Keratinocyte (primary cell): Measurements from ENCODE around the gene RPL31. TPM values are rescaled to one million over a fixed set of nuclear protein-coding genes. Genes with fewer than 3 reads are reported as not detected.

Experiments used
- DNase-seq: peaks from one replicate; pipeline ENCODE4 v3.0.0-alpha.2; 2011; ENCODE audit warnings: low read depth, missing footprints, low spot score
- FAIRE-seq: peaks from 2 replicates; lab custom pipeline; 2011; peaks lifted over from hg19 to GRCh38; lab: Jason Lieb, UNC
- H2AFZ ChIP-seq: 2 replicates; pipeline ENCODE4 v1.6.0; 2012; ENCODE audit warnings: low read length, control low read depth, inconsistent platforms; ENCODE audit not compliant: control insufficient read depth
- H3K27ac ChIP-seq: 2 replicates; pipeline ENCODE4 v1.5.1; 2011; ENCODE audit warnings: low read length; ENCODE audit not compliant: control insufficient read depth, insufficient read depth
- H3K27me3 ChIP-seq: 3 replicates; pipeline ENCODE4 v1.6.0; 2011; ENCODE audit warnings: low read length; ENCODE audit not compliant: control insufficient read depth, insufficient read depth; ENCODE audit errors: extremely low read depth
- H3K36me3 ChIP-seq, 2 experiments: 2 replicates in 1 of 2; 3 replicates in 1 of 2; pipeline ENCODE4 v1.5.1; 2011; ENCODE audit warnings: low read length in 2 of 2, mild to moderate bottlenecking in 1 of 2; ENCODE audit not compliant: control insufficient read depth in 2 of 2, insufficient read depth in 2 of 2; ENCODE audit errors: extremely low read depth in 1 of 2
- H3K4me1 ChIP-seq: 3 replicates; pipeline ENCODE4 v1.5.1; 2011; ENCODE audit warnings: low read length; ENCODE audit not compliant: control insufficient read depth, insufficient read depth; ENCODE audit errors: extremely low read depth
- H3K4me2 ChIP-seq: 3 replicates; pipeline ENCODE4 v1.6.0; 2011; ENCODE audit warnings: low read depth, low read length; ENCODE audit not compliant: control insufficient read depth, insufficient read depth; ENCODE audit errors: extremely low read depth
- H3K4me3 ChIP-seq, 3 experiments: fragments of 200-600 bp in 1 of 3; sonication (generic) in 1 of 3; 2 replicates in 2 of 3; 3 replicates in 1 of 3; pipeline ENCODE4 v1.5.1; 2011 to 2016; ENCODE audit warnings: low read length in 3 of 3, mild to moderate bottlenecking in 3 of 3, control low read depth in 2 of 3, inconsistent platforms in 1 of 3, low read depth in 1 of 3, mixed read lengths in 1 of 3, mixed run types in 1 of 3, moderate library complexity in 1 of 3; ENCODE audit not compliant: control insufficient read depth in 2 of 3, insufficient read depth in 2 of 3; ENCODE audit errors: extremely low read depth in 1 of 3
- H3K79me2 ChIP-seq: 2 replicates; pipeline ENCODE4 v1.6.0; 2012; ENCODE audit warnings: low read length; ENCODE audit not compliant: control insufficient read depth, insufficient read depth
- H3K9ac ChIP-seq: 3 replicates; pipeline ENCODE4 v1.6.0; 2011; ENCODE audit warnings: low read length; ENCODE audit not compliant: control insufficient read depth, insufficient read depth; ENCODE audit errors: extremely low read depth
- H3K9me1 ChIP-seq: 3 replicates; pipeline ENCODE4 v1.6.0; 2011; ENCODE audit warnings: low read length; ENCODE audit not compliant: control insufficient read depth, insufficient read depth; ENCODE audit errors: extremely low read depth
- H3K9me3 ChIP-seq: 2 replicates; pipeline ENCODE4 v1.5.1; 2012; ENCODE audit warnings: low read depth, low read length; ENCODE audit not compliant: control insufficient read depth
- H4K20me1 ChIP-seq: 3 replicates; pipeline ENCODE4 v1.6.0; 2011; ENCODE audit warnings: low read length; ENCODE audit not compliant: control insufficient read depth, insufficient read depth; ENCODE audit errors: extremely low read depth
- EZH2 ChIP-seq: IDR thresholded peaks from one replicate; pipeline ENCODE4 v1.6.1; 2012; ENCODE audit warnings: inconsistent platforms, mild to moderate bottlenecking, low read length, moderate library complexity
- dilution Hi-C: fragments of 300-500 bp; cut with MboI; formaldehyde crosslinking; loops from one replicate; pipeline ENCODE4 v1.7.0; 2020; ENCODE audit warnings: low sequenced_read_pairs; ENCODE audit not compliant: extremely low pct_ligation_motif_present
- polyA plus RNA-seq, 5 experiments: library from polyadenylated mRNA; depleted of rRNA in 3 of 5; stranded (reverse) in 3 of 5; stranded (forward) in 1 of 5; unstranded in 1 of 5; fragments of >200 nt; gene quantifications; 1 replicate in 1 of 5; 2 replicates in 3 of 5; 3 replicates in 1 of 5; pipeline versions ENCODE4 v1.2.1 to v1.2.3, GENCODE V29; 2011 to 2012; ENCODE audit warnings: missing spikeins in 2 of 5, low read depth in 1 of 5, low replicate concordance in 1 of 5
- TF ChIP-seq, protein P1 (sequence below), 3 experiments: IDR thresholded peaks in 1 of 3; conservative IDR thresholded peaks in 1 of 3; optimal IDR thresholded peaks in 1 of 3; 2 replicates in 2 of 3; 3 replicates in 1 of 3; pipeline versions ENCODE3 to v1.5.1; 2011; ENCODE audit warnings: low read length in 3 of 3, mild to moderate bottlenecking in 3 of 3, moderate library complexity in 2 of 3, control low read depth in 1 of 3, inconsistent platforms in 1 of 3; ENCODE audit not compliant: insufficient read depth in 2 of 3; ENCODE audit errors: extremely low read depth in 1 of 3

Gene RPL31
- polyA plus RNA-seq, 1 donor (not counting 4 experiments of a cell fraction or from before 2014, with no cell fraction given), result 2,795 TPM

DNA sequence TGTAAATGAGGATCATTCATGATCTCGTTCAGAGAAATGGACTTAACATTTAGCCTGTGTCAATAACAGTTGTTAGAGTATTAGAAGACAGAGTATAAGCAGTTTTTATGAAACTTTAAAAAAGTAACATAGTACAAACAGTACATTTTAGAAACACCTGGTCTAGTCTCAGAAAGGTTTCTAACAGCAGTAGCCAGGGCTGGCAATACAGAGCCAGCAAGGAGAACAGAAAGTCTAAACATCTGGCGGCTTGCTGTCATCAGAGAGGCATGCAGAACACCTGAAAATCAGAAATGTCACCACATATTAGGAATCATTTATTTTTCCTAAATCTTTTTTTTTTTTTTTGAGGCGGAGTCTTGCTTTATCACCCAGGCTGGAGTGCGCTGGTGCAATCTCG is 50.1 kb downstream of the RPL31 start:
- Histone ChIP-seq H3K4me3 (no peak overlapping the region), H3K36me3 (peaks cover 3 to 5% of the 10 kb centered on the region in 2 experiments), H3K9ac (no peak overlapping the region), H3K27me3 (no peaks in the 10 kb centered on the region), H3K27ac (no peak overlapping the region), H2AFZ (no peak overlapping the region), H3K79me2 (no peaks in the 10 kb centered on the region), H3K9me1 (no peaks in the 10 kb centered on the region), H3K4me2 (no peak overlapping the region), H3K9me3 (no peaks in the 10 kb centered on the region), H3K4me1 (peaks cover 14% of the 10 kb centered on the region), H4K20me1 (no peaks in the 10 kb centered on the region)
- TF ChIP-seq EZH2, result no peak
- TF ChIP-seq, protein P1, sequence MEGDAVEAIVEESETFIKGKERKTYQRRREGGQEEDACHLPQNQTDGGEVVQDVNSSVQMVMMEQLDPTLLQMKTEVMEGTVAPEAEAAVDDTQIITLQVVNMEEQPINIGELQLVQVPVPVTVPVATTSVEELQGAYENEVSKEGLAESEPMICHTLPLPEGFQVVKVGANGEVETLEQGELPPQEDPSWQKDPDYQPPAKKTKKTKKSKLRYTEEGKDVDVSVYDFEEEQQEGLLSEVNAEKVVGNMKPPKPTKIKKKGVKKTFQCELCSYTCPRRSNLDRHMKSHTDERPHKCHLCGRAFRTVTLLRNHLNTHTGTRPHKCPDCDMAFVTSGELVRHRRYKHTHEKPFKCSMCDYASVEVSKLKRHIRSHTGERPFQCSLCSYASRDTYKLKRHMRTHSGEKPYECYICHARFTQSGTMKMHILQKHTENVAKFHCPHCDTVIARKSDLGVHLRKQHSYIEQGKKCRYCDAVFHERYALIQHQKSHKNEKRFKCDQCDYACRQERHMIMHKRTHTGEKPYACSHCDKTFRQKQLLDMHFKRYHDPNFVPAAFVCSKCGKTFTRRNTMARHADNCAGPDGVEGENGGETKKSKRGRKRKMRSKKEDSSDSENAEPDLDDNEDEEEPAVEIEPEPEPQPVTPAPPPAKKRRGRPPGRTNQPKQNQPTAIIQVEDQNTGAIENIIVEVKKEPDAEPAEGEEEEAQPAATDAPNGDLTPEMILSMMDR (optimal IDR thresholded peaks at IDR 0.05 in 1 of 3, IDR thresholded peaks at IDR 0.05 in 1 of 3, conservative IDR thresholded peaks at IDR 0.05 in 1 of 3; ENCODE audit: extremely low read depth in 1 of 3, insufficient read depth in 2 of 3, low read length in 3 of 3), result no peak
- no peak for FAIRE-seq
- dilution Hi-C loops, result no loop called here
- DNase-seq, result no peak

DNA sequence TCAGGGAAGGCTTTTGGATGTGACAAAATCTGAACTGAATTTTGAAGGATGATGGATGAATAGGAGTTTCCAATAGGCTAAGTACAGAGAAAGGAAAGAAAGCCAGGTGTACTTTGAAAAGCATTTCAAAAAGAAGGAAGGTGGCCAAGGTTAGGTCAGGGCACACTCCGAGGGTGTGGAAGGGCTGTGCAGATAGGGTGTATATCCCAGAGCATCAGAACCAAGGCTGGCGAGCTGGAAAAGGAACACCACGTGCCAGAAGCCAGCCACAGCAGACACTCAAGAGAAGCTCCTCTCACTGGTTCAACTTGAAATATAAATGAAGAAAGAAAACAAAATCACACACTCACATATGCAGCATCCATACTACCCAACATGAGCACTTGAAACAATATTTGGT is 51.0 kb downstream of the RPL31 start:
- FAIRE-seq, result no peak
- Histone ChIP-seq H3K9me3 (no peaks in the 10 kb centered on the region), H3K36me3 (peaks cover 3 to 6% of the 10 kb centered on the region in 2 experiments), H3K4me1 (peaks cover 4% of the 10 kb centered on the region), H3K9me1 (no peaks in the 10 kb centered on the region), H3K4me2 (no peak overlapping the region), H3K4me3 (no peak overlapping the region), H3K27ac (no peak overlapping the region), H3K79me2 (no peaks in the 10 kb centered on the region), H3K27me3 (no peaks in the 10 kb centered on the region), H2AFZ (no peak overlapping the region), H3K9ac (no peak overlapping the region), H4K20me1 (no peaks in the 10 kb centered on the region)
- TF ChIP-seq, protein P1 (optimal IDR thresholded peaks at IDR 0.05 in 1 of 3, IDR thresholded peaks at IDR 0.05 in 1 of 3, conservative IDR thresholded peaks at IDR 0.05 in 1 of 3; ENCODE audit: extremely low read depth in 1 of 3, insufficient read depth in 2 of 3, low read length in 3 of 3), result no peak
- TF ChIP-seq EZH2, result no peak
- no peak for DNase-seq
- dilution Hi-C loops, result no loop called here

Other genes with a start within 250 kb of the RPL31 start
- 14.9 to 24.0 TPM (median 17.7 TPM) in 3 replicates for gene NPAS2, start 182.2 kb upstream of the RPL31 start, polyA plus RNA-seq
- 10.4 to 13.8 TPM (median 12.6 TPM) in 3 replicates for gene TBC1D8, start 149.1 kb downstream of the RPL31 start, polyA plus RNA-seq